ENCODE results near the gene ENHO. TPM values are rescaled to one million over a fixed set of nuclear protein-coding genes. Genes with fewer than 3 reads are reported as not detected.

The ENHO gene
- total and polyA plus RNA-seq, 2 donors (not counting 1 experiment from before 2014, with no cell fraction given): not detected

GRCh38 chr9:34568133-34568532 lies 45.3 kb upstream of the ENHO start:
- Histone ChIP-seq H3K4me3 (replicated peaks in 1 of 4; ENCODE audit: control extremely low read depth in 1 of 4, insufficient read depth in 1 of 4, low read depth in 3 of 4, low read length in 4 of 4) (no peak overlapping the region), H3K27me3 (ENCODE audit: control insufficient read depth, insufficient read depth, low read length) (peaks cover 14% of the 10 kb centered on the region), H3K79me2 (ENCODE audit: control insufficient read depth, insufficient read depth, low read length) (no peaks in the 10 kb centered on the region), H3K27ac (ENCODE audit: insufficient read depth, low read length) (no peak overlapping the region), H2AFZ (ENCODE audit: low read length) (no peak overlapping the region), H4K20me1 (ENCODE audit: control insufficient read depth, extremely low read depth, insufficient read depth, low read length) (no peaks in the 10 kb centered on the region), H3K4me1 (ENCODE audit: control insufficient read depth, extremely low read depth, insufficient read depth, low read length) (no peaks in the 10 kb centered on the region), H3K9ac (ENCODE audit: insufficient read depth, low read length) (no peak overlapping the region), H3K9me3 (ENCODE audit: control insufficient read depth, insufficient read depth, low read depth, low read length) (no peaks in the 10 kb centered on the region), H3K36me3 (ENCODE audit: control insufficient read depth, insufficient read depth, low read length) (no peaks in the 10 kb centered on the region), H3K4me2 (ENCODE audit: extremely low read depth, insufficient read depth, low read length) (no peak overlapping the region)
- TF ChIP-seq, protein P1, sequence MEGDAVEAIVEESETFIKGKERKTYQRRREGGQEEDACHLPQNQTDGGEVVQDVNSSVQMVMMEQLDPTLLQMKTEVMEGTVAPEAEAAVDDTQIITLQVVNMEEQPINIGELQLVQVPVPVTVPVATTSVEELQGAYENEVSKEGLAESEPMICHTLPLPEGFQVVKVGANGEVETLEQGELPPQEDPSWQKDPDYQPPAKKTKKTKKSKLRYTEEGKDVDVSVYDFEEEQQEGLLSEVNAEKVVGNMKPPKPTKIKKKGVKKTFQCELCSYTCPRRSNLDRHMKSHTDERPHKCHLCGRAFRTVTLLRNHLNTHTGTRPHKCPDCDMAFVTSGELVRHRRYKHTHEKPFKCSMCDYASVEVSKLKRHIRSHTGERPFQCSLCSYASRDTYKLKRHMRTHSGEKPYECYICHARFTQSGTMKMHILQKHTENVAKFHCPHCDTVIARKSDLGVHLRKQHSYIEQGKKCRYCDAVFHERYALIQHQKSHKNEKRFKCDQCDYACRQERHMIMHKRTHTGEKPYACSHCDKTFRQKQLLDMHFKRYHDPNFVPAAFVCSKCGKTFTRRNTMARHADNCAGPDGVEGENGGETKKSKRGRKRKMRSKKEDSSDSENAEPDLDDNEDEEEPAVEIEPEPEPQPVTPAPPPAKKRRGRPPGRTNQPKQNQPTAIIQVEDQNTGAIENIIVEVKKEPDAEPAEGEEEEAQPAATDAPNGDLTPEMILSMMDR (conservative IDR thresholded peaks at IDR 0.05 in 1 of 2, IDR thresholded peaks at IDR 0.05 in 1 of 2; ENCODE audit: low read depth in 1 of 2, low read length in 2 of 2): no peak
- no peak for TF ChIP-seq EZH2 (IDR thresholded peaks at IDR 0.05; ENCODE audit: low read length, missing control alignments)
- no peak for DNase-seq (ENCODE audit: low read depth in 2 of 2)

- no peaks in the 10 kb centered on the region for H3K9me3 ChIP-seq (ENCODE audit: control insufficient read depth, insufficient read depth, low read depth, low read length)
- no peak overlapping the region for H2AFZ ChIP-seq (ENCODE audit: low read length)
- DNase-seq (ENCODE audit: low read depth in 2 of 2): no peak
- no peaks in the 10 kb centered on the region for H3K36me3 ChIP-seq (ENCODE audit: control insufficient read depth, insufficient read depth, low read length)
- no peaks in the 10 kb centered on the region for H3K4me1 ChIP-seq (ENCODE audit: control insufficient read depth, extremely low read depth, insufficient read depth, low read length)
- H3K79me2 ChIP-seq (ENCODE audit: control insufficient read depth, insufficient read depth, low read length): no peaks in the 10 kb centered on the region
- no peak overlapping the region for H3K4me3 ChIP-seq (replicated peaks in 1 of 4; ENCODE audit: control extremely low read depth in 1 of 4, insufficient read depth in 1 of 4, low read depth in 3 of 4, low read length in 4 of 4)
- H4K20me1 ChIP-seq (ENCODE audit: control insufficient read depth, extremely low read depth, insufficient read depth, low read length): no peaks in the 10 kb centered on the region
- TF ChIP-seq, protein P1 (conservative IDR thresholded peaks at IDR 0.05 in 1 of 2, IDR thresholded peaks at IDR 0.05 in 1 of 2; ENCODE audit: low read depth in 1 of 2, low read length in 2 of 2): no peak
- no peak for TF ChIP-seq EZH2 (IDR thresholded peaks at IDR 0.05; ENCODE audit: low read length, missing control alignments)
- no peak overlapping the region for H3K9ac ChIP-seq (ENCODE audit: insufficient read depth, low read length)
- no peak overlapping the region for H3K27ac ChIP-seq (ENCODE audit: insufficient read depth, low read length)
- H3K4me2 ChIP-seq (ENCODE audit: extremely low read depth, insufficient read depth, low read length): no peak overlapping the region
- H3K27me3 ChIP-seq (ENCODE audit: control insufficient read depth, insufficient read depth, low read length): peaks cover 11% of the 10 kb centered on the region
These were observed 44.2 kb upstream of the ENHO start for GRCh38 chr9:34566972-34567371.

DNA sequence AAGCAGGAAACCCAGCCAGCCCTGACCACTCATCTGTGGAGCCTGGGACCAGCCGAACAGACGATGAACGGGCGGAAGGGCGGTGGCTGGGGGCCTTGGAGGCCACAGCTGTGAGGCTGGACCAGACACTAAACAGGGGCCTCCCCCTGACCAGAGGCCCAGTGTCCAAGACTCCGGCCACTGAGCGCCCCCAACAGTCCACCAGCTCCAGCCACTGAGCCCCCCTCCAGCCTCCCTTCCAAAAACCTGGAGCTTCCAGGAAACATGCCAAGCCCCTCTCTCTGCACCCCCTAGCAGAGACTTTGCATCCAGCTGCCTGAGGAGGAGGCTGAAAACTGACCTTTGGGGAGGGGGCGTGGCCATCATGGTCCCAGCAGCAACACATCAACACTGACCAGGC lies 43.5 kb upstream of the ENHO start:
- no peaks in the 10 kb centered on the region for H3K4me1 ChIP-seq (ENCODE audit: control insufficient read depth, extremely low read depth, insufficient read depth, low read length)
- no peaks in the 10 kb centered on the region for H3K36me3 ChIP-seq (ENCODE audit: control insufficient read depth, insufficient read depth, low read length)
- H3K9me3 ChIP-seq (ENCODE audit: control insufficient read depth, insufficient read depth, low read depth, low read length): no peaks in the 10 kb centered on the region
- no peaks in the 10 kb centered on the region for H3K79me2 ChIP-seq (ENCODE audit: control insufficient read depth, insufficient read depth, low read length)
- no peak overlapping the region for H3K27ac ChIP-seq (ENCODE audit: insufficient read depth, low read length)
- no peak overlapping the region for H2AFZ ChIP-seq (ENCODE audit: low read length)
- no peak overlapping the region for H3K4me2 ChIP-seq (ENCODE audit: extremely low read depth, insufficient read depth, low read length)
- no peak for DNase-seq (ENCODE audit: low read depth in 2 of 2)
- no peak overlapping the region for H3K9ac ChIP-seq (ENCODE audit: insufficient read depth, low read length)
- H3K4me3 ChIP-seq (replicated peaks in 1 of 4; ENCODE audit: control extremely low read depth in 1 of 4, insufficient read depth in 1 of 4, low read depth in 3 of 4, low read length in 4 of 4): no peak overlapping the region
- H4K20me1 ChIP-seq (ENCODE audit: control insufficient read depth, extremely low read depth, insufficient read depth, low read length): no peaks in the 10 kb centered on the region
- peaks cover 11% of the 10 kb centered on the region for H3K27me3 ChIP-seq (ENCODE audit: control insufficient read depth, insufficient read depth, low read length)
- TF ChIP-seq, protein P1 (conservative IDR thresholded peaks at IDR 0.05 in 1 of 2, IDR thresholded peaks at IDR 0.05 in 1 of 2; ENCODE audit: low read depth in 1 of 2, low read length in 2 of 2): no peak
- no peak for TF ChIP-seq EZH2 (IDR thresholded peaks at IDR 0.05; ENCODE audit: low read length, missing control alignments)
